Stimulated activated naive CD8-positive, alpha-beta T cell treated with anti-CD3 and anti-CD28 coated beads, Interleukin-15, Interleukin-2, amounts not matched to agents 100 ng/mL and 50 ng/mL, for 24 hours (primary cell): ENCODE measurements around the gene ASTN2.

Experiments used
- H3K27ac Mint-ChIP-seq: one replicate; pipeline ENCODE4 v1.8.0; 2021; ENCODE audit warnings: mild to moderate bottlenecking, mixed read lengths
- H3K27me3 Mint-ChIP-seq: one replicate; pipeline ENCODE4 v1.8.0; 2021; ENCODE audit warnings: mixed read lengths
- H3K36me3 Mint-ChIP-seq: one replicate; pipeline ENCODE4 v1.8.0; 2021; ENCODE audit warnings: low read depth, mixed read lengths
- H3K4me1 Mint-ChIP-seq: one replicate; pipeline ENCODE4 v1.8.0; 2021; ENCODE audit warnings: low read depth, mixed read lengths
- H3K4me3 Mint-ChIP-seq: one replicate; pipeline ENCODE4 v1.8.0; 2021; ENCODE audit warnings: mild to moderate bottlenecking, mixed read lengths
- H3K9me3 Mint-ChIP-seq: one replicate; pipeline ENCODE4 v1.8.0; 2021; ENCODE audit warnings: mixed read lengths

ASTN2 gene

GRCh38 chr9:117182046-117182445, 232.8 kb downstream of the ASTN2 start:
- Mint-ChIP-seq H3K36me3 (no peaks in the 10 kb centered on the region), H3K4me1 (no peaks in the 10 kb centered on the region), H3K27me3 (no peaks in the 10 kb centered on the region), H3K27ac (no peak overlapping the region), H3K4me3 (no peak overlapping the region), H3K9me3 (peaks cover 12% of the 10 kb centered on the region)

- H3K4me1 Mint-ChIP-seq: no peaks in the 10 kb centered on the region
- H3K27ac Mint-ChIP-seq: no peak overlapping the region
- no peaks in the 10 kb centered on the region for H3K36me3 Mint-ChIP-seq
- H3K9me3 Mint-ChIP-seq: peaks cover 12% of the 10 kb centered on the region
- H3K27me3 Mint-ChIP-seq: no peaks in the 10 kb centered on the region
- no peak overlapping the region for H3K4me3 Mint-ChIP-seq
Measured at GRCh38 chr9:117180896-117181445, 233.9 kb downstream of the ASTN2 start.

- Mint-ChIP-seq H3K27ac (no peak overlapping the region), H3K36me3 (no peaks in the 10 kb centered on the region), H3K4me1 (no peaks in the 10 kb centered on the region), H3K27me3 (no peaks in the 10 kb centered on the region), H3K4me3 (no peak overlapping the region), H3K9me3 (peaks cover 12% of the 10 kb centered on the region)
Measured at GRCh38 chr9:117178596-117179375, 236.1 kb downstream of the ASTN2 start.

DNA sequence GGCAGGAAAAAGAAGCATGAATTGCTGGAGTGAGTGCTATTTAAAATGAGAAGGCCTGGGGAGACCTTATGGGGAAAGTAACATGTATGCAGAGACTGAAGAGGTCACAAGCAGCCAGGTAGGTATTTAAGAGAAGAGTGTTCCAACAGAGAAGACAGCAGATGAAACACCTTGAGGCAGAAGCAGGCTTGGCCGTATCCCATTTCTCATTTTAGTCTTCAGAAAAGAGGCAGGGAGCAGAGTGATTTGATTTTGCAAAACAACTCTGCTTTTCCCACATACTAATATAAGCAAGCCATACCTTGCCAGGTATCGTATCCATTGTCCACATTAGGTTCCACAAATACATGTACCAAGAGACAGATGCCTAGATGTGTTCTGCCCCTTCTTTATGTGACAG, 244.3 kb downstream of the ASTN2 start:
- no peaks in the 10 kb centered on the region for H3K27me3 Mint-ChIP-seq
- H3K9me3 Mint-ChIP-seq: peaks cover 5% of the 10 kb centered on the region
- no peak overlapping the region for H3K4me3 Mint-ChIP-seq
- no peak overlapping the region for H3K27ac Mint-ChIP-seq
- H3K4me1 Mint-ChIP-seq: no peaks in the 10 kb centered on the region
- no peaks in the 10 kb centered on the region for H3K36me3 Mint-ChIP-seq

DNA sequence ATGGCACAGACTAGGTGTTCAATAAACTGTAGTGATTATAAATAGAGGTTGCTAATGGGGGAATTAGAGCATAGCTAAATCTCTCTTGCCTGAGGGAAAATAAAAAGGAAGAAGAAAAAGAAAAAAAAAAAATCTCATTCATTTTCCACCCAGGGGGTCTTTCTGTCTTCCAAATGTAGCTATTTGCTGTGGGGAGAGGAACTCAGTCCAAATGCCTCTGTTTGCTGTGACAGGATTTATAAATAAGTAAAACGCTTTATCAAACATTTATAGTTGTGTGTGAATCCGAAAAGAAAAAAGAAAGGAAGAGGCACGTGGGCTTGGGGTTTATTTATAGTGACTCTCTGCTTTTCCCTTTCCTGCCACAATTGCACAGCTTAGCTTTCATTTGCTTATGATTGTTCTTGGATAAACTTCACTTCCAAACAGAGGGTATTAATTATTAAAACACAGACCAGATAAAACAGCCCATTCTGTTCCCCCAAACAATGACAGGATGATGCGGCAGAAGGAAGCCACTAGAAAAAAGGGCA, 245.7 kb downstream of the ASTN2 start:
- Mint-ChIP-seq H3K27me3 (no peaks in the 10 kb centered on the region), H3K9me3 (peaks cover 5% of the 10 kb centered on the region), H3K4me3 (no peak overlapping the region), H3K36me3 (no peaks in the 10 kb centered on the region), H3K4me1 (no peaks in the 10 kb centered on the region), H3K27ac (no peak overlapping the region)

- Mint-ChIP-seq H3K36me3 (no peaks in the 10 kb centered on the region), H3K27me3 (no peaks in the 10 kb centered on the region), H3K4me3 (no peak overlapping the region), H3K4me1 (no peaks in the 10 kb centered on the region), H3K9me3 (peaks cover 8% of the 10 kb centered on the region), H3K27ac (no peak overlapping the region)
Measured at GRCh38 chr9:117164512-117164911, 250.3 kb downstream of the ASTN2 start.

GRCh38 chr9:117160254-117160653, 254.6 kb downstream of the ASTN2 start:
- Mint-ChIP-seq H3K4me1 (no peaks in the 10 kb centered on the region), H3K36me3 (no peaks in the 10 kb centered on the region), H3K27ac (no peak overlapping the region), H3K27me3 (no peaks in the 10 kb centered on the region), H3K9me3 (peaks cover 3% of the 10 kb centered on the region), H3K4me3 (no peak overlapping the region)

GRCh38 chr9:117156771-117157535, 257.9 kb downstream of the ASTN2 start:
- H3K9me3 Mint-ChIP-seq: peaks cover 7% of the 10 kb centered on the region
- no peak overlapping the region for H3K27ac Mint-ChIP-seq
- H3K36me3 Mint-ChIP-seq: no peaks in the 10 kb centered on the region
- no peaks in the 10 kb centered on the region for H3K27me3 Mint-ChIP-seq
- no peak overlapping the region for H3K4me3 Mint-ChIP-seq
- H3K4me1 Mint-ChIP-seq: no peaks in the 10 kb centered on the region

- no peaks in the 10 kb centered on the region for H3K27me3 Mint-ChIP-seq
- no peaks in the 10 kb centered on the region for H3K4me1 Mint-ChIP-seq
- H3K9me3 Mint-ChIP-seq: peaks cover 5% of the 10 kb centered on the region
- H3K36me3 Mint-ChIP-seq: no peaks in the 10 kb centered on the region
- H3K4me3 Mint-ChIP-seq: no peak overlapping the region
- H3K27ac Mint-ChIP-seq: no peak overlapping the region
Measured at GRCh38 chr9:117156144-117156688, 258.6 kb downstream of the ASTN2 start.

GRCh38 chr9:117153021-117153420, 261.8 kb downstream of the ASTN2 start:
- Mint-ChIP-seq H3K36me3 (no peaks in the 10 kb centered on the region), H3K4me1 (no peaks in the 10 kb centered on the region), H3K4me3 (no peak overlapping the region), H3K27me3 (no peaks in the 10 kb centered on the region), H3K27ac (no peak overlapping the region), H3K9me3 (peaks cover 10% of the 10 kb centered on the region)

GRCh38 chr9:117151716-117152115, 263.1 kb downstream of the ASTN2 start:
- no peaks in the 10 kb centered on the region for H3K4me1 Mint-ChIP-seq
- H3K27me3 Mint-ChIP-seq: no peaks in the 10 kb centered on the region
- H3K9me3 Mint-ChIP-seq: peaks cover 10% of the 10 kb centered on the region
- H3K27ac Mint-ChIP-seq: no peak overlapping the region
- H3K36me3 Mint-ChIP-seq: no peaks in the 10 kb centered on the region
- H3K4me3 Mint-ChIP-seq: no peak overlapping the region

- no peaks in the 10 kb centered on the region for H3K4me1 Mint-ChIP-seq
- peaks cover 10% of the 10 kb centered on the region for H3K9me3 Mint-ChIP-seq
- H3K27ac Mint-ChIP-seq: no peak overlapping the region
- no peaks in the 10 kb centered on the region for H3K36me3 Mint-ChIP-seq
- no peak overlapping the region for H3K4me3 Mint-ChIP-seq
- no peaks in the 10 kb centered on the region for H3K27me3 Mint-ChIP-seq
Measured at GRCh38 chr9:117149996-117150395, 264.9 kb downstream of the ASTN2 start.

DNA sequence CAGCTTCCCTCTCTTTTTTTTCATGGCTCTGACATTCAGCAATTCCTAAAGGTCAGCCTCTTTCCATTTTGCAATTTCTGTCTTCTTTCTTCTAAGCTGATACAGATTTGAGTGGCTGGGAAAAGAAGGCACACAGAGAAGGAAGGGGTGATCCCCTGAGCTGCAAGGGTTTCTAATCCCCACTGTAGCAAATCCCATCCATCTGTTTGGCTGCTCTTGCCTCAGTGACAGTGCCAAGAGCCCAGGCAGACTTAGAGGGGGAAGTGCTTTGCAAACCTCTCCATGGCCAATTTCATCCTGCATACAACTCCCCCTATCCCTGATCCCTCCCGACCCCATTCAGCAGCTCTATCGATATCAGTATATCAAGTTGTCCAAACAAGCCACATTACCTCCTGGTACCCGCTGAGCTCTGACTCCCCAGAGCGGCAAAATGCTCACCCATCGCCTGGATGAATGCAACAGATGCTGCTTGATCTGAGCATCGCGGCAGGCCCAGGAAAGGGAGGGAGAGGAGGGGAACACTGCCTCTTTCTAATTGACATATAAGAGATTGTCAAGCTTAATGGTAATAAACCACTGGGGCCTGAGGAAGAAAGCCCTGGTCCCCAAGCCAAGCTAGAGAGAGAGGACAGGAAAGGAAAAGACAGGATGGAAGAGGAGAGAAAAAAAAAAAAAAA, 268.9 kb downstream of the ASTN2 start:
- Mint-ChIP-seq H3K27ac (no peak overlapping the region), H3K4me1 (no peaks in the 10 kb centered on the region), H3K36me3 (no peaks in the 10 kb centered on the region), H3K9me3 (peaks cover 8% of the 10 kb centered on the region), H3K27me3 (no peaks in the 10 kb centered on the region), H3K4me3 (no peak overlapping the region)

- H3K4me3 Mint-ChIP-seq: no peak overlapping the region
- H3K9me3 Mint-ChIP-seq: peaks cover 11% of the 10 kb centered on the region
- no peak overlapping the region for H3K27ac Mint-ChIP-seq
- no peaks in the 10 kb centered on the region for H3K4me1 Mint-ChIP-seq
- no peaks in the 10 kb centered on the region for H3K36me3 Mint-ChIP-seq
- no peaks in the 10 kb centered on the region for H3K27me3 Mint-ChIP-seq
Measured at GRCh38 chr9:117145081-117145480, 269.8 kb downstream of the ASTN2 start.
